Nephron (organoid): Measurements from ENCODE around the gene ZNF385C.
A peak's percentile ranks its signal among the peaks of the same experiment; 100 is the strongest.

Experiments
- H3K27ac Mint-ChIP-seq, 3 experiments: 2 replicates each; pipeline ENCODE4 v1.8.0; 2020; ENCODE audit warnings: mixed read lengths in 3 of 3, mild to moderate bottlenecking in 2 of 3, moderate library complexity in 1 of 3
- H3K27me3 Mint-ChIP-seq: 2 replicates; pipeline ENCODE4 v1.8.0; 2021; ENCODE audit warnings: low read depth, mild to moderate bottlenecking, moderate library complexity, mixed read lengths
- H3K36me3 Mint-ChIP-seq: 2 replicates; pipeline ENCODE4 v1.8.0; 2020; ENCODE audit warnings: low read depth, mixed read lengths
- H3K4me1 Mint-ChIP-seq: 2 replicates; pipeline ENCODE4 v1.8.0; 2020; ENCODE audit warnings: mixed read lengths
- H3K4me3 Mint-ChIP-seq, 3 experiments: 2 replicates each; pipeline ENCODE4 v1.8.0; 2020; ENCODE audit warnings: mild to moderate bottlenecking in 3 of 3, mixed read lengths in 3 of 3, moderate library complexity in 2 of 3
- H3K9me3 Mint-ChIP-seq: 2 replicates; pipeline ENCODE4 v1.8.0; 2020; ENCODE audit warnings: mixed read lengths
- TF ChIP-seq, protein P1 (sequence below), 3 experiments: fragments of 200-600 bp; sonication (generic); IDR thresholded peaks; one replicate each; pipeline ENCODE4 v1.5.0; 2021; ENCODE audit warnings: antibody characterized with exemption in 3 of 3; ENCODE audit not compliant: unreplicated experiment in 3 of 3

The ZNF385C gene

GRCh38 chr17:42132941-42133340 lies 34.7 kb upstream of the ZNF385C start:
- Mint-ChIP-seq H3K4me1 (peaks cover 32% of the 10 kb centered on the region), H3K4me3 (peak overlapping the region in 2 of 3 experiments; percentile 3 to 40), H3K36me3 (peaks cover 44% of the 10 kb centered on the region), H3K9me3 (no peaks in the 10 kb centered on the region), H3K27me3 (no peaks in the 10 kb centered on the region), H3K27ac (peak overlapping the region; percentile 40 to 90 (median 88))
- TF ChIP-seq, protein P1, sequence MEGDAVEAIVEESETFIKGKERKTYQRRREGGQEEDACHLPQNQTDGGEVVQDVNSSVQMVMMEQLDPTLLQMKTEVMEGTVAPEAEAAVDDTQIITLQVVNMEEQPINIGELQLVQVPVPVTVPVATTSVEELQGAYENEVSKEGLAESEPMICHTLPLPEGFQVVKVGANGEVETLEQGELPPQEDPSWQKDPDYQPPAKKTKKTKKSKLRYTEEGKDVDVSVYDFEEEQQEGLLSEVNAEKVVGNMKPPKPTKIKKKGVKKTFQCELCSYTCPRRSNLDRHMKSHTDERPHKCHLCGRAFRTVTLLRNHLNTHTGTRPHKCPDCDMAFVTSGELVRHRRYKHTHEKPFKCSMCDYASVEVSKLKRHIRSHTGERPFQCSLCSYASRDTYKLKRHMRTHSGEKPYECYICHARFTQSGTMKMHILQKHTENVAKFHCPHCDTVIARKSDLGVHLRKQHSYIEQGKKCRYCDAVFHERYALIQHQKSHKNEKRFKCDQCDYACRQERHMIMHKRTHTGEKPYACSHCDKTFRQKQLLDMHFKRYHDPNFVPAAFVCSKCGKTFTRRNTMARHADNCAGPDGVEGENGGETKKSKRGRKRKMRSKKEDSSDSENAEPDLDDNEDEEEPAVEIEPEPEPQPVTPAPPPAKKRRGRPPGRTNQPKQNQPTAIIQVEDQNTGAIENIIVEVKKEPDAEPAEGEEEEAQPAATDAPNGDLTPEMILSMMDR (IDR thresholded peaks at IDR 0.05; ENCODE audit: unreplicated experiment in 3 of 3) = no peak

DNA sequence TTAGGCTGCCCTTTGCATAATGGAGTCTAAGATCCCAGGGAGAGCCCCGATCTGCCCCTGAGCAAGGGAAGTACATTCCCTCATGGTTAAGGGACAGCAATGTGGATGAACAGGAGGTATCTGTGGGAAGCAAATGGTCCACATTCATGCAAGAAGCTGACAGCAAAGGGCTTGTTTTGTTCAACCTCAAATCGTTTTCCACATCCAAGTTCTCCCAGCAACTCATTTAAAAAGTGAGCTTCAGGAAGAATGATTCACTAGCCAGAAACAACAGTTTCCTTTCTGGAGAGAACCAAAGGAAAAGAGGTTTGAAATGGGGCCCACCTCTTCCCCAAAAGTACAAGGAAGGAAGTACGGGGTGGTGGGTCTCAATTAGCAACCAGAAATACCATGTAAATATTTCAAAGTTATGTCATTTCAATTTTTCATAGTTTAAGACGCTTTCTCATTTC lies 33.7 kb upstream of the ZNF385C start:
- TF ChIP-seq, protein P1 (IDR thresholded peaks at IDR 0.05; ENCODE audit: unreplicated experiment in 3 of 3) = no peak
- Mint-ChIP-seq H3K36me3 (peaks cover 51% of the 10 kb centered on the region), H3K4me3 (no peak overlapping the region), H3K9me3 (no peaks in the 10 kb centered on the region), H3K27ac (peak overlapping the region in 1 of 3 experiments; percentile 88), H3K4me1 (peaks cover 29% of the 10 kb centered on the region), H3K27me3 (no peaks in the 10 kb centered on the region)

DNA sequence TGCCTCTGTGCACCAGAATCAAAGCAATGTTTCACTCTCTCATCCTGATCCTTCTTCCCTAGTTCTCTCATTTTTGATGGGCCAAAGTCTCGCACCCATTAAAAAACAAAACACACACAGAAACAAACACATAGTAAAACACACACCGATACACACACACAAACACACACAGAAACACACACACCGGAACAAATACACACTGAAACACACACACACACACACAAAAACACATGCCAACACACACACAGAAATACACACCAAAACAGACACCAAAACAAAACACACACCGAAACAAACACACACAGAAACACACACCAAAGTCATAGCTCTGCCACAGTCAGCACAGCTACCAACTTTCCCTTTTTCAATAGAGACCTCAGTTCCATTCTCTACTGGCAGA lies 33.0 kb upstream of the ZNF385C start:
- H3K36me3 Mint-ChIP-seq = peaks cover 57% of the 10 kb centered on the region

GRCh38 chr17:42130310-42130936 lies 32.1 kb upstream of the ZNF385C start:
- H3K27ac Mint-ChIP-seq = peak overlapping the region in 1 of 3 experiments; percentile 71

More for the DNA sequence above, 33.0 kb upstream of the ZNF385C start:
- Mint-ChIP-seq H3K27ac (no peak overlapping the region), H3K27me3 (no peaks in the 10 kb centered on the region), H3K4me3 (no peak overlapping the region), H3K9me3 (no peaks in the 10 kb centered on the region), H3K4me1 (peaks cover 29% of the 10 kb centered on the region)
- TF ChIP-seq, protein P1 (IDR thresholded peaks at IDR 0.05; ENCODE audit: unreplicated experiment in 3 of 3) = no peak

DNA sequence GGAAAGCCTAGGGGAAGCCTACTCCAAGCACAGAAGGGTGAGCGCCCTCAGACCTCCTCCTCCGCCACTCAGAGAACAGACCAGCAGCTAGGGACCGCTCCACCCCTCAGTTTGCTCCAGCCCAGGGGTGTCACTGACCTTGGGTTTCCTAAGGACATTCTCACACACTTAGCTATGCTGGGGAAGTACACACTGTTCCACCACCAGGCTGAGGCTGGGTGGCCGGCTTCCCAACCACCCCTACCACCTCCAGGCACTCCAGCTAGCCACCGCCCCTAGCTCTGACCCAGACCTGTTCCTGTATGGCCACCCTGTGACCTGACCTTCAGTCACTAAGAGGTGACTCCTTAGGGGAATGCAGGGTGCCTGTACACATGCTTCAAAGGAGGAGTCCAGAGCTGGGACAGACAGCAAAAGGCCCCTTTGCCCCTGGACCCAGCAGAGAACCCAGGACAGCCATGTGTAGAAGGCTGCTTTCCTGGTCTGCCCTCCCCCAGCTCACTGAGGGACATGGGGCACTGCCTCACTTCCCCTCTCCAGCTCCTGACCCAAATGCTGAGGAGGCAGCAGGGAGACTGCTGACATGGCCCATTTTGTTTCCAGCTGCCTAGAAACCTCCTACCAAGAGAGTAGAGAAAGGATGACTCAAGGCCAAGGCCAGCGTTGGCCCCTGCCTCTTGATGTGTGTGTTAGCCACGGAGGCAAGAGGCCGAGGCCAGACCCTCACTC lies 31.0 kb upstream of the ZNF385C start:
- H3K4me3 Mint-ChIP-seq = no peak overlapping the region
- H3K27me3 Mint-ChIP-seq = no peaks in the 10 kb centered on the region
- no peak overlapping the region for H3K27ac Mint-ChIP-seq
- TF ChIP-seq, protein P1 (IDR thresholded peaks at IDR 0.05; ENCODE audit: unreplicated experiment in 3 of 3) = no peak
- H3K36me3 Mint-ChIP-seq = peaks cover 65% of the 10 kb centered on the region
- H3K4me1 Mint-ChIP-seq = peaks cover 20% of the 10 kb centered on the region
- no peaks in the 10 kb centered on the region for H3K9me3 Mint-ChIP-seq

More at GRCh38 chr17:42130310-42130936, 32.1 kb upstream of the ZNF385C start:
- TF ChIP-seq, protein P1 (IDR thresholded peaks at IDR 0.05; ENCODE audit: unreplicated experiment in 3 of 3) = no peak
- H3K27me3 Mint-ChIP-seq = no peaks in the 10 kb centered on the region
- no peak overlapping the region for H3K4me3 Mint-ChIP-seq
- peaks cover 22% of the 10 kb centered on the region for H3K4me1 Mint-ChIP-seq
- H3K36me3 Mint-ChIP-seq = peaks cover 59% of the 10 kb centered on the region
- no peaks in the 10 kb centered on the region for H3K9me3 Mint-ChIP-seq
